Measurements from ENCODE around the gene SLC25A44.
"Not testable (repeated sequence)": the region's sequence is repeated elsewhere in the genome, so short reads cannot be mapped to it uniquely, and the experiment has no call there.

SLC25A44 gene

GRCh38 chr1:156204686-156205085, 10.8 kb downstream of the SLC25A44 start:
- no peak for DNase-seq (ENCODE audit: low spot score)

- DNase-seq (ENCODE audit: low spot score): no peak
Observed at GRCh38 chr1:156211243-156211642, 17.3 kb downstream of the SLC25A44 start.

- no peak for DNase-seq (ENCODE audit: low spot score)
Observed at GRCh38 chr1:156212130-156212529, 18.2 kb downstream of the SLC25A44 start.

- peak; percentile 97 for DNase-seq (ENCODE audit: low spot score)
Observed at GRCh38 chr1:156212833-156213643, 19.1 kb downstream of the SLC25A44 start, which contains the start of gene PMF1. Gene PMF1, plus strand, starts transcription at chr1:156213007. Its CDS starts 9 bp downstream, at chr1:156213016.

- DNase-seq (ENCODE audit: low spot score): no peak
Observed at GRCh38 chr1:156213644-156213966, 19.7 kb downstream of the SLC25A44 start.

GRCh38 chr1:156214024-156214748, 20.3 kb downstream of the SLC25A44 start:
- DNase-seq (ENCODE audit: low spot score): peak; percentile 85

GRCh38 chr1:156216361-156217086, 22.6 kb downstream of the SLC25A44 start:
- DNase-seq (ENCODE audit: low spot score): not testable (repeated sequence)

- no peak for DNase-seq (ENCODE audit: low spot score)
Observed at GRCh38 chr1:156217871-156218270, 24.0 kb downstream of the SLC25A44 start.

GRCh38 chr1:156220226-156220625, 26.3 kb downstream of the SLC25A44 start:
- DNase-seq (ENCODE audit: low spot score): no peak

GRCh38 chr1:156221986-156222692, 28.2 kb downstream of the SLC25A44 start:
- no peak for DNase-seq (ENCODE audit: low spot score)

GRCh38 chr1:156225677-156226014, 31.7 kb downstream of the SLC25A44 start:
- no peak for DNase-seq (ENCODE audit: low spot score)

GRCh38 chr1:156226116-156226538, 32.2 kb downstream of the SLC25A44 start:
- no peak for DNase-seq (ENCODE audit: low spot score)

- no peak for DNase-seq (ENCODE audit: low spot score)
Observed at GRCh38 chr1:156226782-156227181, 32.9 kb downstream of the SLC25A44 start.

- DNase-seq (ENCODE audit: low spot score): no peak
Observed at GRCh38 chr1:156228501-156228900, 34.6 kb downstream of the SLC25A44 start.

GRCh38 chr1:156229809-156230472, 36.0 kb downstream of the SLC25A44 start:
- no peak for DNase-seq (ENCODE audit: low spot score)

- no peak for DNase-seq (ENCODE audit: low spot score)
Observed at GRCh38 chr1:156230473-156230837, 36.6 kb downstream of the SLC25A44 start.

- DNase-seq (ENCODE audit: low spot score): no peak
Observed at GRCh38 chr1:156232201-156232894, 38.4 kb downstream of the SLC25A44 start.

GRCh38 chr1:156233426-156234127, 39.7 kb downstream of the SLC25A44 start:
- peak; percentile 38 for DNase-seq (ENCODE audit: low spot score)

GRCh38 chr1:156236164-156236563, 42.3 kb downstream of the SLC25A44 start:
- DNase-seq (ENCODE audit: low spot score): no peak

GRCh38 chr1:156238248-156238647, 44.3 kb downstream of the SLC25A44 start:
- DNase-seq (ENCODE audit: low spot score): no peak
